ENCODE data around the gene PLEKHH3.

The PLEKHH3 gene

GRCh38 chr17:42676424-42677011 lies at the start of gene PLEKHH3:
PLEKHH3 (minus strand) TSS chr17:42676994; CDS start chr17:42676563, 431 bp downstream.
- DNase-seq = no peak

- DNase-seq = no peak
Observed at GRCh38 chr17:42725143-42725542, 48.3 kb upstream of the PLEKHH3 start.

GRCh38 chr17:42723636-42724035 lies 46.8 kb upstream of the PLEKHH3 start:
- DNase-seq = no peak

- DNase-seq = peak; percentile 14
Observed at GRCh38 chr17:42720996-42721583, 44.3 kb upstream of the PLEKHH3 start.

- DNase-seq = no peak
Observed at GRCh38 chr17:42709561-42709960, 32.8 kb upstream of the PLEKHH3 start.

- no peak for DNase-seq
Observed at GRCh38 chr17:42708588-42708987, 31.8 kb upstream of the PLEKHH3 start.

GRCh38 chr17:42706732-42707131 lies 29.9 kb upstream of the PLEKHH3 start:
- DNase-seq = peak; percentile 23

- DNase-seq = no peak
Observed at GRCh38 chr17:42704837-42705494, 28.2 kb upstream of the PLEKHH3 start.

GRCh38 chr17:42704490-42704836 lies 27.7 kb upstream of the PLEKHH3 start:
- no peak for DNase-seq

GRCh38 chr17:42702446-42702845 lies 25.7 kb upstream of the PLEKHH3 start:
- no peak for DNase-seq

- no peak for DNase-seq
Observed at GRCh38 chr17:42700586-42701289, 23.9 kb upstream of the PLEKHH3 start.

GRCh38 chr17:42699415-42699740 lies 22.6 kb upstream of the PLEKHH3 start:
- no peak for DNase-seq

GRCh38 chr17:42698736-42699414 lies 22.1 kb upstream of the PLEKHH3 start:
- no peak for DNase-seq

- DNase-seq = no peak
Observed at GRCh38 chr17:42697108-42697811, 20.5 kb upstream of the PLEKHH3 start.

- no peak for DNase-seq
Observed at GRCh38 chr17:42695500-42695899, 18.7 kb upstream of the PLEKHH3 start.

- DNase-seq = no peak
Observed at GRCh38 chr17:42694524-42694923, 17.7 kb upstream of the PLEKHH3 start.

GRCh38 chr17:42692489-42692888 lies 15.7 kb upstream of the PLEKHH3 start:
- DNase-seq = no peak

GRCh38 chr17:42691021-42691545 lies 14.3 kb upstream of the PLEKHH3 start:
- no peak for DNase-seq

GRCh38 chr17:42690596-42690995 lies 13.8 kb upstream of the PLEKHH3 start:
- no peak for DNase-seq

- no peak for DNase-seq
Observed at GRCh38 chr17:42687707-42688320, 11.0 kb upstream of the PLEKHH3 start.

- DNase-seq = no peak
Observed at GRCh38 chr17:42686520-42687128, 9.8 kb upstream of the PLEKHH3 start.

GRCh38 chr17:42685831-42686230 lies 9.0 kb upstream of the PLEKHH3 start:
- no peak for DNase-seq

Measured in activated gamma-delta T cell treated with Interleukin-2 at 50 U/mL for 16 hours (primary cell).